ENCODE measurements around the gene MRPL42.

GRCh38 chr12:93484315-93484981, 17.1 kb downstream of the MRPL42 start:
- TF ChIP-seq REST (IDR thresholded peaks at IDR 0.05; ENCODE audit: insufficient read depth in 1 of 2, low read depth in 2 of 2, low read length in 2 of 2) (no peak), POLR2AphosphoS5 (IDR thresholded peaks at IDR 0.05; ENCODE audit: low read depth, low read length) (no peak), SIN3A (IDR thresholded peaks at IDR 0.05; ENCODE audit: borderline replicate concordance, insufficient read depth, low read length) (no peak), TAF1 (IDR thresholded peaks at IDR 0.05; ENCODE audit: borderline replicate concordance, insufficient read depth, low read length) (no peak)

Measured in PFSK-1 (cell line).